Right ventricle myocardium inferior (tissue), 1 donor: Measurements from ENCODE around the gene RAPGEF1. TPM values are rescaled to one million over a fixed set of nuclear protein-coding genes. Genes with fewer than 3 reads are reported as not detected.

ENCODE experiments used
- ATAC-seq: fragments of 200-7000 bp; cut with Tn5 transposase; one replicate; pipeline ENCODE4 v1.9.1; 2020; ENCODE audit warnings: mild to moderate bottlenecking, moderate library complexity
- DNase-seq: peaks from one replicate; pipeline ENCODE4 v3.0.0; 2021; ENCODE audit errors: missing footprints
- intact Hi-C: fragments of 100-400 bp; cut with DNase I; formaldehyde crosslinking; loops from one replicate; pipeline ENCODE4 v1.11.0; 2022
- total RNA-seq: library from RNA; stranded (reverse); fragmentation: NEBNext Ultra II Directional; extraction: Animal tissue kit (Norgen Biotek cat#: 25700); gene quantifications from one replicate; pipeline ENCODE4 v1.2.1, GENCODE V29; 2021
- donor health status: DM: no; HTN: yes; CAD: no; lungs with severe emphysema.

The RAPGEF1 gene
- total RNA-seq, 1 donor from 2014 or later: 125 TPM

- ATAC-seq (no peak), DNase-seq (no peak)
- intact Hi-C loops: no loop called here
These were observed 161.0 kb downstream of the RAPGEF1 start for GRCh38 chr9:131578731-131579504.

- intact Hi-C loops: no loop called here
- DNase-seq: no peak
- ATAC-seq: no peak
These were observed 161.9 kb downstream of the RAPGEF1 start for GRCh38 chr9:131578021-131578420.

- intact Hi-C loops: no loop called here
- no peak for DNase-seq
- no peak for ATAC-seq
These were observed 162.6 kb downstream of the RAPGEF1 start for GRCh38 chr9:131577005-131578000.

DNA sequence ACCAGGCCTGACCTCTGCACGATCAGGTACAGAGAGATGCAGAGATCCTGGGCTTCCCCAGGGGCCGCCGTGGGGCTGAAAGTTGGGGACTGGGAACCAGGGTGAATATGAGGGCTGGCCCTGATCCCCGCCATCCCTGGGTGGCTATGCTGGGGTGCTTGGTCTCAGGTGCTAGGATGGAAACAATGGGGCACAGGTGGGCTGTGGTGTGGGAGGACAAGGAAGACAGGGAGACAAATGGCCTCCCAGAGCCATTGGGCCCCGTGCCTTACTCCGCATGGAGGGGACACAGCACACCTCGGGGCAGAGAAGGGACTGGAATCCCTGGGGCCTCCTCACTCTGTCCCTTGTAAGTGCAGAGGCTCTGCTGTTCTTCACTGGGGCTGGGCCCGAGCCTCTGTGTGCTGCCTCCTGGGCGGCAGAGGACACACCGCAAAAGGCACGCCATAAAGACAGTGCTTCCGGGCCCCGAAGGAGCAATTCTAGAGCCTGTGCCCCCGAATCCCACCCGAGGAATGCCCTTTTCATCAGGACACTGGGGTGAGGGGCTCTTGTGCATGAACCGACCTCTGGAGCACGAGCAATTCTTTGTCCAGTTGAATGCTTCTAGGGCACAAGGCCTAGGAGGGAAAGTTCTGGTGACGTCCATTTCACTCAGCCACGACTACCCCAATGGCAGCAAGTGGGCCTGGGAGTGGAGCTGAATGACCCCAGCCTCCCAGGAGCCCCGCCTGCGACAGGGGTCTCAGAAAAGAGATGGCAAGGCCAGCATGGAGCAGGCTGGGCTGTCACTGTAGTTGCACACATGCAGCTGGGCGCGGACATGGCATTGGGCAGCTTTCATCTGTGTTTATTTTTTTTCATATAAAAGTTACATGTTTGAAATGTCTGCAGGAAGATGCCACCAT lies 163.7 kb downstream of the RAPGEF1 start:
- DNase-seq: no peak
- ATAC-seq: no peak
- intact Hi-C loops: no loop called here

GRCh38 chr9:131574730-131575640 lies 164.9 kb downstream of the RAPGEF1 start:
- intact Hi-C loops: no loop called here
- ATAC-seq (peak; percentile 42), DNase-seq (no peak)

- ATAC-seq: no peak
- intact Hi-C loops: no loop called here
- no peak for DNase-seq
These were observed 172.0 kb downstream of the RAPGEF1 start for GRCh38 chr9:131567910-131568309.

DNA sequence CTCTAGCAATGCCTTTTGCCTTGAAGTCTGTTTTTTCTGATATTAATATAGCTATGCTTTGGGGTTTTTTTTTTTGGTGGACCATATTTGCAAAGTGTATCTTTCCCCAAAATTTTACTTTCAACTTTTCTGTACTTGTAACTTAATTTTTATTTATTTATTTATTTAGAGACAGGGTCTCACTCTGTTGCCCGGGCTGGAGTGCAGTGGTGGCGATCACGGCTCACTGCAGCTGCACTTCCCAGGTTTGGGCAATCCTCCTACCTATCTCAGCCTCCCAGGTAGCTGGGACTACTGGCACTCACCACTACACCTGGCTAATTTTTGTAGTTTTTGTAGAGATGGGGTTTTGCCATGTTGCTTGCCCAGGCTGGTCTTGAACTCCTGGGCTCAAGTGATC lies 173.7 kb downstream of the RAPGEF1 start:
- ATAC-seq: no peak
- no peak for DNase-seq
- intact Hi-C loops: no loop called here

DNA sequence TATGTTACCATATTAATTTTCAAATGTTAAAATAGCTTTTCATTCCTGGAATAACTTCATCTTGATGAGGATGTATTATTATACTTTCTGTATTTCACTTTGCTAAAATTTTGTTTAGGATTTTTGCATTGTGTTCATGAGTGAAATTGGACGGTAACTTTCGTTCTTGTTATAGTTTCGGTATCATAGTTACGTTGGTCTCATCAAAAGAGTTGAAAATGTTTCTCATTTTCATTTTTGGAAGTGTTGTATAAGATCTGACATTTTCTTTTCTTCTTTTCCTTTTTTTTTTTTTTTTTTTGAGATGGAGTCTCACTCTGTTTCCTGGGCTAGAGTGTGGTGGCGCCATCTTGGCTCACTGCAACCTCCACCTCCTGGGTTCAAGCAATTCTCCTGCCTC lies 174.5 kb downstream of the RAPGEF1 start:
- intact Hi-C loops: no loop called here
- ATAC-seq (no peak), DNase-seq (no peak)

GRCh38 chr9:131562032-131562959 lies 177.6 kb downstream of the RAPGEF1 start:
- ATAC-seq (no peak), DNase-seq (no peak)
- intact Hi-C loops: no loop called here

DNA sequence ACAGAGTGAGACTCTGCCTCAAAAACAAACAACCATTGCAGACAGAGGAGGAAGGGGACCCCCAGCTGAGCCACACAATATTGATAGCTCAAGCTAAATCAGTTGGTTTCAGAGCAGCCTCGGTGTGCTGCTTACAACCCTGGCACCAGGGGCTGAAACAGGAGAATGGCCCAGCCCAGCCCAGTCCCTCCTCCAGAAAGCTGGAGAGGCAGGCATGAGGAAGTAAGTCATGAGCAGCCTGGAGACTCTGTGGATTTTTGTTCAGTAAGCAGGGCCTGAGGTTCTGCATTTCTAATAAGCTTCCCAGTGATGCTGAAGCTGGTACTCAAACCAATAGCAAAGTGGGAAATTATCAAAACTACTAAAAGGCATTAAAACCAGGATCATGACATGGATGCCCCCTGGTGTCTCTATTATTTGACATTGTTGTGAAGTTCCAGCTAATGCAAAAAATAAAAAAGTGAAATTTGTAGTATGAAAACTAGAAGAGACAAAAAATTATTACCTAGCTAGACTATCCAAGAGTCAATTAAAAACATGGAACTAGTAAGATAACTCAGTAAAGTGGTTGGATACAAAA lies 180.4 kb downstream of the RAPGEF1 start:
- DNase-seq: no peak
- intact Hi-C loops: no loop called here
- ATAC-seq: no peak

DNA sequence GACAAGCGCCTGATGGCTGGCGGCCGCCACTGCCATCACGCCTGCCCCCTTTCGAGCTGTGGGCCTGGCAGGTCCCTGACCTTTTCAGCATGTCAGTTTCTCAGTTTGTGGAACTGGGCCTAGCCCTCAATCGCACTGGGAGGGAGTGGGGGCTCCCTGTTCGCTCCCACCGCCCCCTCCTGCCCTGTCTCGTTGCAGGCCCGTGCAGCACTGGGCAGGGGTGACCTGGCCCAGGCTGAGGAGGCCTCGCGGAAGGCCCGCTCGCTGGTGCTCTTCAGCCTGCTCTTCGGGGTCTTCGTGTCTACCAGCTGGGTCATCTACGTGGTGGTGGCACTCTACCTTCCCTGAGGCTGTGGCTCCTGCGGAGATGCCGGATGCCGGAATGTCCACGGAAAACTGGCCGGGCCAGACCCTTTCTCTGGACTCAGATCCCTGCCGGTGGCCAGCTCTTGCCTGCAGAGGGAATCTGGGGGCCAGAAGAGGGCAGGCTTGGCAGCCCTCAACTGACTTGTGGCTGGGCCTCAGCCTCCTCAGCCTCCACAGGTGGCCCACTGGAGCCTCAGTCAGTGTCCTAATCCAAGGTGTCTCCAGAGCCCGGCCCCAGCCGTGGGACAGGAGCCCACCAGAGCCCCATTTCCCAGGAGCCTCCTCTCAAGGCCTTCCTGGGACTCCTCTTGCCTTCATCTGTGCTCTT lies 181.9 kb downstream of the RAPGEF1 start:
- ATAC-seq: no peak
- DNase-seq: no peak
- intact Hi-C loops: no loop called here

GRCh38 chr9:131555841-131556673 lies 183.8 kb downstream of the RAPGEF1 start:
- no peak for DNase-seq
- no peak for ATAC-seq
- intact Hi-C loops: no loop called here

- DNase-seq (no peak), ATAC-seq (no peak)
- intact Hi-C loops: no loop called here
These were observed 185.0 kb downstream of the RAPGEF1 start for GRCh38 chr9:131554843-131555351.

GRCh38 chr9:131554087-131554842 lies 185.6 kb downstream of the RAPGEF1 start:
- DNase-seq: no peak
- ATAC-seq: no peak
- intact Hi-C loops: no loop called here
